ENCODE measurements around the gene KCNIP4.

KCNIP4 gene

DNA sequence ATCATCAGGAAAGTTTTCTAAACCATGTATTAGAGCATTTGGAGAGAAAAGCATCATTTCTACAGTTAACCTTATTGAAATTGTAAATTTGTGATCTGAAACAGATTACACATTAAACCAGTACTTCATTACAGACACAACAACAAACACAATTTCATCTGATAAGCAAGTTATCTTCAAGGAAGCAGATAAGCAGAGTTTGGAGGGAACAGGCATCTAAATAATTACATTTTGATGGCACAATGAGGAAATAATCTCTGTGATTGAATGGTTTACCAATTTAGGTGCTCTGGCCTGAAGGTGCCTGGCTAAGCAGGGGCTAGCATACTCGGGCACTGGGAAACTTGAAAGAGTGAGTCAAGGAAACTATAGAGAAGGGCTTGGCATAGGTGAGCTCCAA, 628.5 kb downstream of the KCNIP4 start:
- H3K9me3 Mint-ChIP-seq = peaks cover 10% of the 10 kb centered on the region in 2 donors

DNA sequence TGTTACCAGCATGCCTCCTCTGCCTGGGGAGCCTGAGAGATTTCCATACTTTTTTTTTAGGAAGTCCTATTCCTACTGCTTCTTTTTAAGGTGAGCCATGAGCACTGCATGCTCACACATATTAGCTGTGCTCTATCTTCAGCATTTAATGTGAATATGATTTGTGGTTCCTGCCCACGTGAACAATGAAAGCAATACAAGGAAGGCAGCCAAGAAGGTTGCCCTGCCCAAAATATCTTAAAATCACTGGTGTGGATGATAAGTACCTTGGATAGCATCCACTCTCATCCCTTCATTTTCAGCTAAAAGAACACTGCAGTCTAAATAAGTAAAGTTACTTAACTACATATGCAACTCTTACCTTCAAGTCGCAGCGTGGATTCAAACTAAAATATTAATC, 640.9 kb downstream of the KCNIP4 start:
- Mint-ChIP-seq H3K36me3 (no peaks in the 10 kb centered on the region), H3K4me1 (no peaks in the 10 kb centered on the region), H3K27ac (no peak overlapping the region), H3K4me3 (no peak overlapping the region), H3K9me3 (peaks cover 0 to 2% of the 10 kb centered on the region in 2 donors), H3K27me3 (peaks cover 8 to 19% of the 10 kb centered on the region in 2 donors)
- ATAC-seq (replicated peaks) (no peak), DNase-seq (no peak)

More for the DNA sequence above, 628.5 kb downstream of the KCNIP4 start:
- Mint-ChIP-seq H3K4me3 (no peak overlapping the region), H3K27ac (no peak overlapping the region), H3K36me3 (no peaks in the 10 kb centered on the region), H3K27me3 (no peaks in the 10 kb centered on the region), H3K4me1 (no peaks in the 10 kb centered on the region)
- ATAC-seq (replicated peaks) (no peak), DNase-seq (no peak)

DNA sequence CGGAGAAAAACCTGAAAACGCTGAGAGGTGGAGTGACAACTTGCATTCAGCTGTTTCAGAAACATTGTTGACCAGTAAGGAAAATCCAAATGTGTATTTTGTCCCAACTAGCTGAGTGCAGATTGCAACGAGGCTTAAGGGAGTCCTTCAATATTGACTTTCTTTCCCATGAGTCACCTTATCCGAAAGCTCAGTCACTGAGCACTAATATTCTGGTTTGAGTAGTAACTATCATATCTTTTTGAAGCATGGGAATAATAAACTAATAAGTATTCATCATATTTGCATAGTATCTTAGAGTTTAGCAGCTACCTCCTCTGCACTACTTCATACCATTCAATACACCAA, 644.1 kb downstream of the KCNIP4 start:
- ATAC-seq (replicated peaks) (no peak), DNase-seq (no peak)
- no peaks in the 10 kb centered on the region for H3K4me1 Mint-ChIP-seq
- peaks cover 8 to 19% of the 10 kb centered on the region in 2 donors for H3K27me3 Mint-ChIP-seq
- no peaks in the 10 kb centered on the region for H3K9me3 Mint-ChIP-seq
- H3K27ac Mint-ChIP-seq = no peak overlapping the region
- H3K36me3 Mint-ChIP-seq = no peaks in the 10 kb centered on the region
- H3K4me3 Mint-ChIP-seq = no peak overlapping the region

DNA sequence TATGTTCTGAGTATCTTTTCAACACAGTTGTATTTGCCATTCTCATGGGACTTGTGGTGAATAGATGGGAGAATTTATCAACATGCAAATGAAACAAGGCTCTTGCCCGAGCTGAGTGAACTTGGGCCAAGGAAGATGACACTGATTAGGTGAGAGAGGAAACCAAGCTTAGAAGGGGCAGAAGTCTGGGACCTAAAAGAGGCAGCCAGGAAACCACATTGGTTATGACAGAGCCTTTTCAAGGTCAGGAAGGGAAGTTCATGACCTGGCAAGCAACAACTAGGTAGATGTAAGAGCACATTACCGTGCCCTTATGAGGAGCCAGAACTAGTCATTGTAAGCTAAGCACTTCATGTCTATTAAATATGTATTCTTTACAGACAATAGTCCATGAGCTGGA, 658.0 kb downstream of the KCNIP4 start:
- H3K27ac Mint-ChIP-seq = no peak overlapping the region
- H3K36me3 Mint-ChIP-seq = no peaks in the 10 kb centered on the region
- DNase-seq = no peak
- no peaks in the 10 kb centered on the region for H3K4me1 Mint-ChIP-seq
- ATAC-seq (replicated peaks) = peak; percentile 54 to 87
- H3K4me3 Mint-ChIP-seq = no peak overlapping the region
- H3K27me3 Mint-ChIP-seq = no peaks in the 10 kb centered on the region
- H3K9me3 Mint-ChIP-seq = peaks cover 2 to 6% of the 10 kb centered on the region in 2 donors

DNA sequence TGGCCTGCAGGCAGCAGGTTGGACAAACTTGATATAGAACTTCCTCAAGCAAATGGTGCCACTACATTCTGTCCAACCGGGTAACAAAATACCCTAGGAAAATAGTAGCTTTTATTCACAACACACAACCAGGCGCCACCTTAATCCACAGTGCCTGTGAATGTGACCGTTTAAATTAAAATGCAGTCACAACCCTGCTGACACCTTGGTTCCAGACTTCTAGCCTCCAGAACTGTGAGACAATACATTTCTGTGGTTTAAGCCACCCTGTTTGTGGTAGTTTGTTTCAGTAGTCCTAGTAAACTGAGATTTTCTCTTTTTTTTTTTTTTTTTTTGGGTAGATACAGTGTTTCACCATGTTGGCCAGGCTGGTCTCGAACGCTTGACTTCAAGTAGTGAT, 672.5 kb downstream of the KCNIP4 start:
- H3K36me3 Mint-ChIP-seq = no peaks in the 10 kb centered on the region
- no peaks in the 10 kb centered on the region for H3K4me1 Mint-ChIP-seq
- DNase-seq (no peak), ATAC-seq (replicated peaks) (no peak)
- H3K27ac Mint-ChIP-seq = no peak overlapping the region
- no peaks in the 10 kb centered on the region for H3K27me3 Mint-ChIP-seq
- no peak overlapping the region for H3K4me3 Mint-ChIP-seq
- peaks cover 0 to 3% of the 10 kb centered on the region in 2 donors for H3K9me3 Mint-ChIP-seq

DNA sequence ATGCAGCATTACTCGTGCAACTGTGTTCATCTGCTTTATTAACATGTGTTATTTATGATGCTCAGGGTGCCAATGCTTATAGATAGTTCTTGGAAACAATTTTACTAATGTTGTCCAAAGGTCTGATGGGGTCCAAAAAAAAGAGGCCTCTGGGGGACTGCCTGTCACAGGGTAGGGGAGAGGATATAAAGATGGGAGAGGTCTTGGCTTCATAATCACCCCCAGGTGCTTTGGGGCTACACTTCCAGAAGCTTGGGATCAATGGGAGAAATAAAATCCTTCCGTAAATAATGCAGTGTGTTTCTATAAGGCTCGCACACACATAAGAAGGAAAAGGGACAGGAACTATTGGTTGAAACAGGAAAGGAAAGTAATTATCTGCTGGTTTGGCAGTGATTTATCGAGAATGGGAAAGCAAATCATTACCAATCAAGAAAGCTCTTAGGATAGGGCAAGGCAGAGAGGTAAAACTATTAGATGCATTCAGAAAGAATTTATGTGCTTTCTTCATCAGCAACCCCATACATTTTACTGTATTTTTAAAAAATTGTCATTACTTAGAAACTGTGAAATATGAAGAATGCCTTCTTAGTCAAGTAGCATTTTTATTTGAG, 677.0 kb downstream of the KCNIP4 start:
- Mint-ChIP-seq H3K4me3 (no peak overlapping the region), H3K36me3 (no peaks in the 10 kb centered on the region), H3K27ac (no peak overlapping the region), H3K9me3 (peaks cover 0 to 2% of the 10 kb centered on the region in 2 donors), H3K4me1 (no peaks in the 10 kb centered on the region), H3K27me3 (no peaks in the 10 kb centered on the region)
- DNase-seq (no peak), ATAC-seq (replicated peaks) (no peak)

DNA sequence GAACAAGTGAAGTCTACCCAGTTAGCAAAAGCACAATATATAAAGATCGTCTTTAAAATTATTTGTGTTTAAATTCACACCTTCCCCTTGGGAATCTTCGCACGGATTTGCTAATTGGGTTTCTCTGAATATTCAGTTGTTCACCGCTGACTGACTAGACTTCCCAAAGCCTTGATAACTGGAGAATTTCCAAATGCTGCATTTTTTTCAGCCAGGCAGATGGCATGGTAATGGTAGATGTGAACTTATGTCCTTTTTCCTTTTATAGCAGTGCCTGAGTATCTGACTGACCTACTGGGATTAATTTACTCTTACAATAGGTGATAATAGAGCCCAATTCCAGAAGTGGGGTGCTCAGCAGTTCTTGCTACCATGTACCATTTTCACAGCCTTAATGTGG, 700.2 kb downstream of the KCNIP4 start:
- Mint-ChIP-seq H3K4me1 (no peaks in the 10 kb centered on the region), H3K27me3 (no peaks in the 10 kb centered on the region), H3K27ac (no peak overlapping the region), H3K36me3 (no peaks in the 10 kb centered on the region), H3K9me3 (peaks cover 0 to 3% of the 10 kb centered on the region in 2 donors), H3K4me3 (no peak overlapping the region)
- no peak for DNase-seq
- no peak for ATAC-seq (replicated peaks)

DNA sequence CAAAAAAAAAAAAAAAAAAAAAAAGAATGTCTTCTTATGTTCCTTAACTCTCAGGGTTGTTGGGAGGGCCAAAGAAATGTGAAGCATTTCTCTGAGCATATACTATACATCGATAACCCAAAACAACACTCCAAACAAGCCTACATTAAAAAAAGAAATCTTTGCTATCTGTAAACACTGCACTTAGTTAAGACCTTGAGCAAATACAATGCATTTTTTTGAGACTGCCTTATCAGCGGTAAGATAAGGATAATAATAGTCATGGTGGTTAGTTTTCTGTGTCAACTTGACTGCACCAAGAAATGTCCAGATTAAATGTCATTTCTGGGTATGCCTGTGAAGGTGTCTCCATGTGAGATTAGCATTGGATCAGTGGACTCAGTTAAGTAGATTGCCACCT, 706.4 kb downstream of the KCNIP4 start:
- H3K4me1 Mint-ChIP-seq = no peaks in the 10 kb centered on the region
- peaks cover 0 to 10% of the 10 kb centered on the region in 2 donors for H3K9me3 Mint-ChIP-seq
- DNase-seq (no peak), ATAC-seq (replicated peaks) (no peak)
- H3K36me3 Mint-ChIP-seq = no peaks in the 10 kb centered on the region
- no peak overlapping the region for H3K4me3 Mint-ChIP-seq
- no peaks in the 10 kb centered on the region for H3K27me3 Mint-ChIP-seq
- H3K27ac Mint-ChIP-seq = no peak overlapping the region

DNA sequence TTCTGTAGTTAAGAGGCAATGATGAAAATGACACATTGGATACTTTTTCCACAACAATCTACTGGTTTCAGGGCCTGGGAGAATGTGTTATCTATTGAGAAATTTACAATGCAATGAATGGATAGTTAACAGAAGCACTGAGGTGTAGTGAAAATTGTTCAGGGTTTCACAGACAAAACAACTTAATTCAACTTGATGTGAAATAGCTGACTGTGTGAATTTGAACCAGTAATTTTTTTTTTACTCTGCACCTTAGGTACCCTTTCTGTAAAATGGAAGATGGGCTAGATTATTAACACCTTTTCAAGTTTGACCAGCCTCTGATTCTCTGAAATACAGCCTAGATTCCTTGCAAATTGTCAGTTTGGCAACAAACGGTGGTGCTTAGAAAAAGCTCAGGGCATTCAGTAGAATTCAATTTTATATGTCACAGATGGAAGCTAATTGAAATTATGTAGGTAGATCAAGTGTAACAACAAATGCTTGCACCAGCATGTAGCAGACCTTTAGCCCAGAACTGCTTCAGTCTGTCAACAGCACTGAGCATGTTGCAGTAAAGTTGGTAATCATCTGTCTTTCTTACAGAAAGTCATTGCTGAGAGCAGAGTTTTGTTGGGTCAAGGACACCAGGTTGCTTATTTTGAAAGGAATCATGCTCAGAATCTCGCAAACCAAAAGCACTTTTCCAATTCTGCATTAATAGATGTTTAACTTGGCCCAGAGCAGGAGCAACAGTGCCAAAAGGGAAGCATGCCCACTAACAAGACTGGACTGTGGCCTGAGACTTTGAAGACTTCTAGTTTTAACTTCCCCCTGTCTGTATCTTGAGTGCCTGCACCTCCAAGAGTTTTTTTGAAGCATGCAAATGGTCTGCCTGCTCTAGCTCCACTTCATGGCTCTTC, 721.7 kb downstream of the KCNIP4 start:
- no peak overlapping the region for H3K4me3 Mint-ChIP-seq
- peaks cover 0 to 1% of the 10 kb centered on the region in 2 donors for H3K9me3 Mint-ChIP-seq
- no peaks in the 10 kb centered on the region for H3K4me1 Mint-ChIP-seq
- H3K27me3 Mint-ChIP-seq = no peaks in the 10 kb centered on the region
- H3K36me3 Mint-ChIP-seq = no peaks in the 10 kb centered on the region
- H3K27ac Mint-ChIP-seq = no peak overlapping the region
- ATAC-seq (replicated peaks) (no peak), DNase-seq (no peak)

DNA sequence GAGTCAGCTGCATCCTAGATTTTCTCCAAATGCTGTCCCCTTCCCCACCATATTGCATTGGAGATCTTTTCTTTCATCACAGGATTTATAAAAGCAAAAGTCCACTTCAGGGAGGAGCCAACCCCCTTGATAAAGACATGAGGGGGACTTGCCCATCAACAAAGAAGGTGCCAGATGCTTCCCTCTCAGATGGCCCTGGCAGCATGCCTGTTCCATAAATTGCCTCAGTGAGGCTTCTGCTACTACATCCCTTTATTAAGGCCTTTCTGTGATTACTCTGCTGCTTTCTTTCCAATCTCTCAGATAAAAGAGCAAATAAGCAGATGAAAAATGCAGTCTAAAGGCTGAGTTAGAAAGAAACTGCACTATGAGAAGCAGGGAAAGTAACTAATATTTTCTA, 736.7 kb downstream of the KCNIP4 start:
- Mint-ChIP-seq H3K4me3 (no peak overlapping the region), H3K27ac (no peak overlapping the region), H3K4me1 (no peaks in the 10 kb centered on the region), H3K9me3 (peaks cover 3 to 4% of the 10 kb centered on the region in 2 donors), H3K36me3 (no peaks in the 10 kb centered on the region), H3K27me3 (no peaks in the 10 kb centered on the region)
- ATAC-seq (replicated peaks) = no peak
- no peak for DNase-seq

DNA sequence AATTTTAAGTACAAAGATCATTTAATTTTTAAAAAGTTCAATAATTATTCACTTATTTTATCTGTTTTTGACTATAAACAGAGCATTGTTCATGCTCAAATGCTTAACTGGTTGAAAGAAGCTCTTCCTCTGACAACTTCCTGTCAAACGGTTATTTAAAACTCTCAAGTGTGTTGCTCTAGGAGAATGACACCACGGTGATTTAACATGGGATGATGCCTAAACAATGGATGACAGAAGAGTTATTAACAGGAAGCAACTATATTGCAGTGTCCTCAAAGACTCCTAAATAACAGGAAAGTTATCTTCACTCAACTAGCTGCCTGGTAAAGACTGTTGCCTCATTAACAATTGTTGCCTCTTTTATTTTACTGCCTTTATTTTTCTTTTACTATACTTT, 738.7 kb downstream of the KCNIP4 start:
- peaks cover 1 to 4% of the 10 kb centered on the region in 2 donors for H3K9me3 Mint-ChIP-seq
- H3K4me3 Mint-ChIP-seq = no peak overlapping the region
- H3K27ac Mint-ChIP-seq = no peak overlapping the region
- no peaks in the 10 kb centered on the region for H3K36me3 Mint-ChIP-seq
- ATAC-seq (replicated peaks) (no peak), DNase-seq (no peak)
- H3K4me1 Mint-ChIP-seq = no peaks in the 10 kb centered on the region
- H3K27me3 Mint-ChIP-seq = no peaks in the 10 kb centered on the region

DNA sequence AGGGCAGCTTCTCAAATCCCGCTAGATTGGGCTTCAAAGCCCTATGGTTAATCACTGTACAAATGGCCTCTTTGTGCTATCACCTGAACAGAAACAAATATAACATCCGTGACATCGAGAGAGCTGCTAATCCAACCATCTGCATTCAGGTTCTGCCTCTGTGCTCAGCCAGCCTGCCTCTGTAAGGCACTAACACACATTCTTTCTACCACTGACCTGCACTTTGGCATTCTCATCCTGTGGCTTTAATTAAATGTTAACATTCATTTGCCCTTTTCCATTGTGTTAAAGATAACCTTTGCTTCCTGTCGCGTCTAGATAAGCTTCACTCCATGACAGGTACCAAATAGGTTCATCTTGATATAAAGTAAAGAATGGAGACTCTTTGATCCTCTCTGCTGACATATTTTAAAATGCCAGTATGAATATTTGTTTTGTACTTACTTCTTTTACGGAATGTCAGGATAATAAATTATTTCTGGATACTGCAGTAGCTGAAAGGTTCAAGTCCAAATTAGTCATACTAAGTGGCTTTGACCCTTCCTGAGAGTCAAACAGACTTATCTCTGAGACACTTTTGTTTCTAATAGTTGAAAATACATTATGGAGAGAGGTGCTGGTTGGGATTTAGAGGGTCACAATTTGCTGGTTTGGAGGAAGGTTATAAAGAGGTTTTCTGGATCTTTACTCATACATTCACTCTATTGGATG, 742.6 kb downstream of the KCNIP4 start:
- Mint-ChIP-seq H3K36me3 (no peaks in the 10 kb centered on the region), H3K4me1 (no peaks in the 10 kb centered on the region), H3K27ac (no peak overlapping the region), H3K4me3 (no peak overlapping the region), H3K27me3 (no peaks in the 10 kb centered on the region), H3K9me3 (peaks cover 0 to 5% of the 10 kb centered on the region in 2 donors)
- DNase-seq (no peak), ATAC-seq (replicated peaks) (no peak)

DNA sequence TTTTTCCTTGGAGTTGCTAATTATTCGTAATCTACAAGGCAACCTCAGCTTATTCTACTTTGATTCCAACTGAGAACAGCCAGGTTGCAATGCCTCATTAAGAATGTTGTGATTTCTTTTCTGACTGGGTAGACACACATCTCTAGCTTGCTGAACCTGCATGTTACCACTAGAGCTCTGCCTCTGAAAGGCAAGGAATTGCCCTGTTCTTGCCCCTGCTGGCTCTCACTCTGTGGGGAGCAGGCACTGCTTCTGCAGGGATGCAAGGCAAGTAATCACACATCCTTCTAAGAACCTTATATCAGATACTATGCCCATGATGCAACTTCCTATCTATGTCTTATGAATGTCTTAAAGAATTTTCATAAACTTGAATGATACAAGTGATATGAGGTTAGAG, 745.2 kb downstream of the KCNIP4 start:
- H3K9me3 Mint-ChIP-seq = peaks cover 3 to 5% of the 10 kb centered on the region in 2 donors
- peak in 1 of 2 donors; percentile 29 for ATAC-seq (replicated peaks)
- H3K4me3 Mint-ChIP-seq = no peak overlapping the region
- no peaks in the 10 kb centered on the region for H3K36me3 Mint-ChIP-seq
- DNase-seq = no peak
- H3K4me1 Mint-ChIP-seq = no peaks in the 10 kb centered on the region
- H3K27me3 Mint-ChIP-seq = no peaks in the 10 kb centered on the region
- H3K27ac Mint-ChIP-seq = no peak overlapping the region

DNA sequence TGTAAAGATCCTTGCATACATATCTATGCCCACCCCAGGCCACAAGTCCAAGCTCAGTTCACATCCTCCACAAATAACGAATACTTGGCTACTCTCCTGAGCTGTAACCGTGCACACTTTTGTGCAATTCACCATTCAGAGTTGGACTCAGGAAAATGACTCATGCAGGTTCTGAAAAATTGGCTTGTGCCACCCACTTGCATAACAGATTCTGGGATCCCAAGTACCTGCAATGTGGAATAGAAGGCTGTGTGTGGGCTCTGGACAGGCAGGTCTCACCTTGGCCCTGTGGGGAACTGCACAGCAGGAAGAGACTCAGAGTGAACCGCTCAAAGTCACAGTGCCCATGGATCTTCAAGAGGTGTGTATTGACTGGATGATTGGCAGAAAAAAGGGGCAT, 745.6 kb downstream of the KCNIP4 start:
- no peak for DNase-seq
- Mint-ChIP-seq H3K4me1 (no peaks in the 10 kb centered on the region), H3K4me3 (no peak overlapping the region), H3K27me3 (no peaks in the 10 kb centered on the region), H3K9me3 (peaks cover 3 to 5% of the 10 kb centered on the region in 2 donors), H3K27ac (no peak overlapping the region), H3K36me3 (no peaks in the 10 kb centered on the region)
- ATAC-seq (replicated peaks) = no peak

DNA sequence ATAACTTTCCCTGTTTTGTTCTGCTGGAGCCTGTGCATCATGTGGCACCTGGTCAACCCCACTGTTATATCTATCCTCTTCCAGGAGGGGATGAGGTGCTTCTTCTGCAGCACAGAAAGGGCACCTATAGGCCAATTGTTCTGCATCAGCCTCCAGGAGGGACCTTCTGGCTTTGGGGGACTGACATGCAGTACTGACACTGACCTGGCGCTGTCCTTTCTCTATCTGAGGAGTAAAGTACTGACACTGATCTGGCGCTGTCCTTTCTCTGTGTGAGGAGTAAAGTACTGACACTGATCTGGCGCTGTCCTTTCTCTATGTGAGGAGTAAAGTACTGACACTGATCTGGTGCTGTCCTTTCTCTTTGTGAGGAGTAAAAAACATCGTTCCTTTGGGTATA, 749.9 kb downstream of the KCNIP4 start:
- no peaks in the 10 kb centered on the region for H3K4me1 Mint-ChIP-seq
- no peaks in the 10 kb centered on the region for H3K27me3 Mint-ChIP-seq
- peaks cover 5 to 6% of the 10 kb centered on the region in 2 donors for H3K9me3 Mint-ChIP-seq
- no peak overlapping the region for H3K27ac Mint-ChIP-seq
- DNase-seq = no peak
- no peak for ATAC-seq (replicated peaks)
- no peaks in the 10 kb centered on the region for H3K36me3 Mint-ChIP-seq
- H3K4me3 Mint-ChIP-seq = no peak overlapping the region
